SU-DHL-6 (cell line): ENCODE data around the gene MAML2.

ENCODE experiments used
- CTCF ChIP-seq: fragments of 200-600 bp; sonication (generic); IDR thresholded peaks from one replicate; pipeline ENCODE4 v1.5.1; 2017; ENCODE audit warnings: antibody characterized with exemption, mild to moderate bottlenecking, low read length, moderate library complexity; ENCODE audit not compliant: insufficient read depth, poor library complexity, severe bottlenecking
- EZH2phosphoT487 ChIP-seq: fragments of 200-600 bp; sonication (generic), shearing (Covaris generic); conservative IDR thresholded peaks from 2 replicates; pipeline ENCODE4 v1.6.1; 2018; ENCODE audit warnings: mild to moderate bottlenecking, antibody characterized with exemption, low read length, moderate library complexity, mixed read lengths

- TF ChIP-seq CTCF = no peak
- no peak for TF ChIP-seq EZH2phosphoT487
Observed at GRCh38 chr11:95999711-96000406, 343.1 kb downstream of the MAML2 start.
